HG03159 (cell line): ENCODE results near the gene MCUB.

Experiments
- ATAC-seq: cut with Tn5 transposase; IDR thresholded peaks from one replicate; pipeline ENCODE4 v1.9.1; 2021; ENCODE audit warnings: mild to moderate bottlenecking, moderate library complexity; ENCODE audit not compliant: unreplicated experiment

The MCUB gene

DNA sequence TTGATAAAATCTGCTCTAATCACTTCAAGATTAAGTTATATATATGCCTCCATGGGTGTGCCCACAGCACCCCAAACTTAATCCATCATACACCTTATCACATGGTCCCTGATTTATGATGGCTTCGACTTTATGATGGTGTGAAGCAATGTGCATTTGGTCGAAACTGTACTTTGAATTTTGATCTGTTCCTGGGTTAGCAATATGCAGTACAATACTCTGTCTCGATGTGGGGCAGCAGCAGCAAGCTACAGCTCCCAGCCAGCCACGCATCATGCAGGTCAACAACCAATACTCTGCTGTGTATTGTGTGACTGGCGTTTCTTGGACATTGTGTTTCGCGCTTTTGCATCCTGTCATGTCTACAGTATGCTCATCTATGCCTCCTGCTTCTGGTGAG lies 62.6 kb downstream of the MCUB start:
- ATAC-seq: no peak

DNA sequence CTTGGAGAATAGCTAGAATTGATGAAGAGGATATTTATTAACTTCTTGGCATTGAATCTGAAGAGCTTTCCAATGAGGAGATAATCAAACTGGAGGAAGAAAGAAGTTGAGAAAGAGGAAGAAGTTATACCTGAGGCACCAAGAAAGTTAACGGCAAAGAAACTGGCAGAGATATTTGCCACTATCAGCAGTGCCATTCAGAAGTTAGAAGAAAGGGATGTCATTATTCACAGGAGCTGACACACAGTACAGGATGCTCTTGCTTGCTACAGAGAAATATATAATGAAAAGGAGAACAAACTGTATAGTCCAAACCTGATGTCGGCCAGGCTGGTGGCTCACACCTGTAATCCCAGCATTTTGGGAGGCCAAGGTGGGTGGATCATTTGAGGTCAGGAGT lies 64.5 kb downstream of the MCUB start:
- no peak for ATAC-seq

DNA sequence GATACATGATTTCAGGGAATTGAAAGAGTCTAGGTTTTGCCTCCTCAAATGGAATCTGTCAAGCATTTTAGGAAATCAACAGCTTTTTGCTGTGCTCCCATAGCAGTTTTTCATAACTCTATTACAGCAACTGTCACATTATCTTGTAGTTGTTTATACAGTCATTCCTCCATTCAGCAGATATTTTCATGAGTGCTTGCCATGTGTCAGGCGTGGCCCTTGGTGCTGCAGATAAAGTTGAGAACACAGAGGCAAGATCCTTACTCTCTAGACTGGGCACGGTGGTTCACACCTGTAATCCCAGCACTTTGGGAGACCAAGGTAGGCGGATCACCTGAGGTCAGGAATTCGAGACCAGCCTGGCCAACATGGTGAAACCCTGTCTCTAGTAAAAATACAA lies 67.3 kb downstream of the MCUB start:
- ATAC-seq: no peak

DNA sequence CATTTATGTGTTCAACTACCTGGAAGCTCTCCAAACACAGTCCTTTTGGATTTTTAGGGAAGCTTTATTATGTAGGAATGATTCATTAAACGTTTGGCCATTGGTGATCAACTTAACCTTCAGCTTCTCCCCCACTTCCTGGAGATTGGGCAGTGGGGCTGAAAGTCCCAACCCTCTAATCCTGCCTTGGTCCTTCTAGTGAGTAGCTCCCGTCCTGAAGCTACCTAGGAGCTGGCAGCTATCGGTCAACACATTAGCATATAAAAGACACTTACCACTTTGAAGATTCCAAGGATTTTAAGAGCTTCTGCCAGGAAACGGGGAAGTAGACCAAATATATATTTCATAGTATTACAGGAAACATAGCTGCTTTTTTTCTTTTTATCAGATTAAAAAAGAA lies 69.7 kb downstream of the MCUB start:
- no peak for ATAC-seq

DNA sequence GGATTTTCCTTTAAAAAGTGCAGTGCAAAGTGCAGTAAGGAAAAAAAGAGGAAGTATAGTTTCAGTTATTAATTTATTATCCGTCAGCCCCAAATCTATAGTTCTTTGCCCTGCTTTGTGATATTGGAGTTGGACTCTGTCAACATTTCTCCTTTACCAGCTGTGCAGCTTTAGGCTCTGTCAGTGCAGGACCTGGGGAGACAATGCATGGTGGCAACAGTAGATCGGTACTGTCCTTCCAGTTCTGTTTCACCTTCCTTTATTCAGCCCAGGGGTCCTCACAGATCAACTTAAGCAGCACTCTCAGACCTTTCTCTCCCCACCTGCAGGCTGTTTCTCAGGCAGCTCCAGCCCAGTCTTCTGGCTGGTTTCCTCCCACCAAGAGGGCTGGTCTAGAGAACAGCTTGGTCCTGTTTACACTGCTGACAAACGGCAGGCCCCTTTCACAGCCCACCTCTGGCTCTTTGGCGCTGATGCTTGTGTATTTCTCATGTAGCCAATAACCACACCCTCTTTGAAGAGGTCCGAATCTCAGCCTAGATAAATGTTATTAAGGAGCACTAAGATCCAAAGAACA lies 71.6 kb downstream of the MCUB start:
- ATAC-seq: no peak

DNA sequence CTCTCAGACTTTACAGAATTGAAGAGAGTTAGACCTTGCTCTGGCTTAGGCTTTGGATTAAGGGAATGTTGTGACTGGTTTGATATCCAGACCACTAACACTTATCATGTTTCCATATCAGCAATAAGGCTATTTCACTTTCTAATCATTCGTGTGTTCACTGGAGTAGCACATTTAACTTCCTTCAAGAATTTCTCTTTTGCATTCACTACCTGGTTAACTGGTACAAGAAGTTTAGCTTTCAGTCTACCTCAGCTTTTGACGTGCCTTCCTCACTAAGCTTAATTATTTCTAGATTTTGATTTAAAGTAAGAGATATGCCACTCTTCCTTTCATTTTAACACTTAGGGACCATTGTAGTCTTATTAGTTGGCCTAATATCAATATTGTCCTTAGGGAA lies 80.6 kb downstream of the MCUB start:
- no peak for ATAC-seq

DNA sequence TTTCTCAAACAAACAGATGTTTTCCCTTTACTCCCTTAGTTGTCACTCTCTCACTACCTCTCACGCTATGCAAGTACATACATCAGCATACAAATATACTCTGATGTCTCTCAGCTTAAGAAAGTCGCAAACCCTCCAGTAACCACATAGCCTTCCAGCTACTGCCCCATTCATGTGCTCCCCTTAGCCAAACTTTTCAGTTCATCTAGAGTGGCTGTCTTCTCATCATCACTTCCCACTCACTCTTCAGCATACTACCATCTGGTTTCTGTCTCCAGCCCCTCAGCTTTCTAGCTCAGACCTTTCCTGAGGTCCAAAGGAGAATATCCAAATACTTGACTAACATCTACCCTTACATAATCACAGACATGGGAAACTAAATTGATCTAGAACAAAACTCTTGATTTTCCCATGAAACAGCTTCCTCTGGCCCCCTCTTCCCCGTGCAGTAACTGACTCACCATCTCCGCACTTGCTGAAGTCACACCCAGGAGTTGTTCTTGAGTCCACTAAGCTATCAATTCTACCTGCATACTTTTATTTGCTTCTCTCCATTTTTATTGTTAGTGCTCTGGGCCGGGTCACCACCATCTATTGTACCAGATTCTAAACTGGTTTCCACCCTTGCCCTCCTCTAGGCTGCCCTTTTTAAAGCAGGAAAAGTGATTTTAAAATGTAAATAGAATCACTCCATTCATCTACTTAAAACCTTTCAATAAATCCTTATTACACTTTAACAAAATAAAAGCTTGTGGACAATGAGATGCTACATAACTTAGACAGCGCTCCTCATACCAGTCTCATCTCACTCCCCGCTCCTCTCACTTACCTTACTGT lies 86.0 kb downstream of the MCUB start:
- no peak for ATAC-seq

DNA sequence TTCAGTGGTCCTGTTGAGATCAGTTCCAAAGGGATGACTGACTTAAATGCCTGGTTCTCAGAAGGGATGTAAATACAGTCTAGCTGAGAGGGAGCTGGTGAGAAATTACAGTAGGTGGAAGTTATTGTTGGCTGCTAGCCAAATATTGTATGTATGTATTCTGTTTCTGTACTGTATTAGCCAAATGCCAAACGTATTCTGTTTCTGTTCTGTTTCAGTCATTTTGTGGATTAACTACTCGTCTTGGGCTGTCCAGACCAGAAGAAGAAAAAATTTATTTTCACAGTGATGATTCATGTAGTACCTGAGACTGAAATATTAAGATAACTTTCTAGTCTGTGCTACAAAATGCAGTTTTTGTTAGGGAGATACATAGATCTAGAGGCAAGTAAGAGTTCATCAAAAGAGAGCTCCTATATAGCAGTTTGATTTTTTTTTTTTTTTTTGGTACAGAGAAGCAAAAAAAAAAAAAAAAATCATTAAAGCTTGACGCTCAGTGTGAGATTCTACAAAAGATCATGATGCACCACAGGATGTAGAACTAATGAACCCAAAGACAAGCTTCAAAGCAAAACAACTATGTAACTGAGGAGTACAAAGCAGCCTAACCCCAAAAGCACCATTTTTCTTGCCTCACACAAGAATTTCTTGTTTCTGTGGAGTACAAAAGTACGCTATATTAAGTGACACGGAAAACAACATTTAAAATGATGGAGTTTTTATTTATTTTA lies 88.4 kb downstream of the MCUB start:
- peak; percentile 71 for ATAC-seq

DNA sequence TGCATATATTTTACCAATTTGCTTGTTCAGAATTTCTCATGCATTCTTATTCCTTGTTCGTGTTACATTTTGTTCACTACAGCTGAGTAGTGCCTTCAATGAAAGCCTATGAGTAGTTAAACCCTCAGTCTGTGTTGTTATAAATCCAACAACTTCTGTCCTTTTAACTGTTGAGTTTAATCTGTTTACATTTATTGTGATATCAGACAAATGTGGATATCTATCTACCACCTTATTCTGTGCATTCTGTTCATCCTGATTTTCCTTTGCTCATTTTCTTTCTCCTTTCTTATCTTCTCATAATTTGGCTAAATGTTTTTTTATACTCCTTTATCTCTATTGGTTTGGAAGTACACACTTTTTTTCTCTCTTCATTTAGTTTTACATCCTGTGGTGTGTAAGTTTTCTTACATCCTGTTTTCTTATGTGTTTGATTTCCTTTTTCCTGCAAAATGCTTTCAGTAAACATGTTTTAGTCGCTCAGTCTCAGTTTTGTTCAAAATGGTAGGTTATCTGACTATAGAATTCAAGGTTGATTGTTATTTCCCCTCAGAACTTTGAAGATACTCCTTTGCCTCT lies 89.0 kb downstream of the MCUB start:
- ATAC-seq: no peak

DNA sequence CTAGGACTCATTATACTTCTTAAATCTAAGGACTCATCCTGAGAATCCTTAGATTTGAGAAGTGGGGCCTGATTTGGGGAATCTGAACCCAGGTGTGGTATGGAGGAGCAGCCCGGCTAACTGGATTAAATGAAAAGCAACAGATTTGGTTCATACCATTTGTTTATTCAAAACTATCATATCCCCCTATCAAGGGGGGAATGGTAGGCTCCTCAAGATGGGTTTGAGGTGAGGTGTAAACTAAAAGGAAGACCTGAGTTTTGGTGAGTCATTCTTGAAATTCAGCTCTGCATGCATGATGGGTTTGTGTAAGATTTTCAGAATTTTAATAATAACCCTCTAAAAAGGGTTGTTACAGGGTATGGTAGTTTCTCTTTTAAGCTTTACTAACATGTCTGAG lies 89.8 kb downstream of the MCUB start:
- ATAC-seq: peak; percentile 80

DNA sequence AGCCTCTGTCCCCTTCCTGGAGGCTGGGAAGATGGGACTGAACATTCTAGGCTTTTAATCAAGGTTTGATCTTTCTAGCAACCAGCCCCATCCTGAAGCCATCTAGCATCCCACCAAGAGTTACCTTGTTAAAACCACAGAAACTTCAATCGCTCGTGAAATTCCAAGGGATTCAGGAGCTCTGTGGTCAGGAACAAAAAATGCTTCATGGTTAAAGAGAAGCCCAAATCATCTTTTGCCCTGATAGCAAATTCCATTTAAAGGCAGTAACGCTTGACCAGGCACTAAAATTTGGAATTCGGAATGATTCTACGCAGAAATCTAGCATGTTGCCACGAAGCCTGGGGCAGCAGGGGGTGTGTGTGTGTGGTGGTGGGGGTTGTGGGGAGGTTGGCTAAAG lies 95.3 kb downstream of the MCUB start:
- no peak for ATAC-seq

DNA sequence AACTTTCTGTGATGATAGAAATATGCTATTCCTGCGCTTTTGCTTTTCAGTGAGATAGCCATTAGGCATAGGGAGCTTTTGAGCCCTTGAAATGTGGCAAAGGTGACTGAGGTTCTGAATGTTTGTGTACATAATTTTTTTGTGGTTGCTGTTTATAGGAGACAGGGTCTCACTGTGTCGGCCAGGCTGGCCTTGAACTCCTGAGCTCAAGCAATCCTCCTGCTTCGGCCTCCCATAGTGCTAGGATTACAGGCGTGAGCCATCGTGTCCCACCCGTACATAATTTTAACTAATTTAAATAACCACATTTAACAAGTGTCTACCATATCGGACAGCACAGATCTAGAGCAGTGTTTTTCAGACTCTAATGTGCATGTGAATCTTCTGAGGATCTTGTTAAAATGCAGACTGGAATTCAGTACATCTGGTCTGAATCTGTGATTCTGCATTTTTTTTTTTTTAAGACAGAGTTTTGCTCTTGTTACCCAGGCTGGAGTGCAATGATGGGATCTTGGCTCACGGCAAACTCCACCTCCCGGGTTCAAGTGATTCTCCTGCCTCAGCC lies 97.9 kb downstream of the MCUB start:
- ATAC-seq: no peak

DNA sequence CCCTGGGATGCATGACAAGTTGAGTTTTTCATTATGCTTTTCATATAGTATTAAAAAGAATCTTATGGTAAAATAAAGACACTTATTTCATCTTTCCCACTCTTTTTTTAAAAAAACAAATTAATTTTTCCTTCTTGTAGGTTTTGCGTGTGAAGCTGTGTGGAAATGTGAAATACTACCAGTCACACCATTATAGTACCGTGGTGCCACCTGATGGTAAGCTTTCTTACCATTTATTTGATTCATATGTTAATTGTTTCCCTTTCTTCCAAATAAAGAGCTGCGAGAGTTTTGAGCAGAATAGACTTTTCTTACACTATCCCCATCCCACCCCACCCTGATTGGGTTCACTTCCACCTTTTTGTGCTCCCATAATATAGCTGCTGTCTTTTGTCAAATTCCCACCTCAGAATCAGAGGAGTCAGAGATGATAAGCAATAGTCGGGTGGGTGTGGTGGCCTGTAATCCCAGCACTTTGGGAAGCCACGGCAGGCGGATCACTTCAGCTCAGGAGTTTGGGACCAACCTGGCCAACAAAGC lies 98.9 kb downstream of the MCUB start:
- ATAC-seq: no peak

DNA sequence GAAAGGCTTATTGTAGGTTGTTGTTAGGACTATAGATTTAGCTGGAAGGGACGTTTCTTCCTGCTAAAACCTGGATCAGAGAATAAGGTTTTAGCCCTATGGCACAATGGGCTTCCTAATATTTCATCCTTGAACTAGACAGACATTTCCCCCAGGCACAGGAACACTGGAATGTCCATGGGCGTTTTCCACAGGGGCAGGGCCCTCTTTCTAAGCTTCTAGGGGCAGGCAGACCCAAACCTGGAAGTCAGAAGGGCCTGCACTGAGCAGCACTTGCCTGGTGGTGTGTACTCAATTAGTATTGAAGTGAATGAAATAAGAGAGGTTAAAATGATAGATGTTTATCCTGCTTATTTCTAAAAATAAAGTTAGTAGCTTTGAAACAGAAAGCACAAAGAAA lies 102.1 kb downstream of the MCUB start:
- ATAC-seq: no peak

DNA sequence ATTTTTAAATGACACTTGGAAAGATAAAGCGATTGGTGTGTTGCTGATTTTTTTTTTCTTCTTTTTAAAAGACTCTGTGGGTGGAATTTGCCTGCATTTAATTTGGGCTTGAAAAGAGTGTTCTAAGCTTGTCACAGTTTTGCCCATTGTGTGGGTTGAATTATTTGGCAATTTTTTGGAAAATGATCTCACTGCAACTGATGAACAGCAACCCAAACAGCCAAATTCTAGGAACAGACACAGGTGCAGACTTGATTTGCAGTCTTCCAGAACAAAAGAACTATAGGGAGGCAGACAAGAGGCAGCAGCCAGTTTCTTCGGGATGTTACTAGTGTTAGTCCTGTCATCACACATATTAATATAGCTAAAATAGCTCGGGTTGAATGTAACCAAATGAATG lies 102.7 kb downstream of the MCUB start:
- ATAC-seq: no peak

DNA sequence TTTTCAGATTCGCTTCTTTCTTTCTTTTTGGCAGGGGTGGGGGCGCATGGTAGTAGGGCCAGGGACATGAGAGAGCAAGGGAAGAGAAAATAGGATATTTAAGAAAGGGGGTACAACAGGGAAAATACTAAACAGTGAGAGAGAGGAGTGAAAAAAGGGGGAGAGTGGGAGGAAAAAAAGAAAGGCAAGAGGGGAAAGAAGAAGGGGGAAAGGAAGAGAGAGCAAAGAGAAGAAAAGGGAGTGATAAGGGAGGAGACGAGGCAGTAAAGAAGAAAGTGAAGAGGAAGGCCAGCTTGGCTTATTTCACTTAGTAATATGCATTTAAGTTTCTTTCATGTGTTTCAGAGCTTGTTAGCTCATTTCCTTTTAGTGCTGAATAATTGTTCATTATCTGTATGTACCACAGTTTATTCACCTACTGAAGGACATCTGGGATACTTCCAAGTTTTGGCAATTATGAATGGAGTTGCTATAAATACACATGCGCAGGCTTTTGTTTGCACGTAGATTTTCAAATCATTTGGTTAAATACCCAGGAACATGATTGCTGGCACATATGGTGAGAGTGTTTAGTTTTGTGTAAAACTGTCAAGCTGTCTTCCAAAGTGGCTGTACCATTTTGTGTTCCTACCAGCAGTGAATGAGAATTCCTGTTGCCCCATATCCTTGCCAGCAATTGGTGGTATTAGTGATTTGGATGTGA lies 105.9 kb downstream of the MCUB start:
- no peak for ATAC-seq

DNA sequence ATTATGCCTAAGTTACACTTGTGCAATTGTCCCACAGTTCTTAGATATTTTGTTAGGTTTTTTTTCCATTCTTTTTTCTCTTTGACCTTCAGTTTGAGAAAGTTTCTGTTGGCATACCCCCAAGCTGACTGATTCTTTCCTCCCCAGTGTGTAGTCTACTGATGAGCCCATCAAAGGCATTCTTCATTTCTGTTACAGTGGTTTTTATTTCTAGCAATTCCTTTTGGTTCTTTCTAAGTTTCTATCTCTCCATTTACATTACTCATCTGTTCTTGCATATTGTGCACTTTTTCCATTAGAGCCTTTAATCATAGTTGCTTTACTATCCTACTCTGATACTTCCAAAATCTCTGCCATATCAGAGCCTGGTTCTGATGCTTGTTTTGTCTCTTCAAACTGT lies 111.3 kb downstream of the MCUB start:
- ATAC-seq: no peak

DNA sequence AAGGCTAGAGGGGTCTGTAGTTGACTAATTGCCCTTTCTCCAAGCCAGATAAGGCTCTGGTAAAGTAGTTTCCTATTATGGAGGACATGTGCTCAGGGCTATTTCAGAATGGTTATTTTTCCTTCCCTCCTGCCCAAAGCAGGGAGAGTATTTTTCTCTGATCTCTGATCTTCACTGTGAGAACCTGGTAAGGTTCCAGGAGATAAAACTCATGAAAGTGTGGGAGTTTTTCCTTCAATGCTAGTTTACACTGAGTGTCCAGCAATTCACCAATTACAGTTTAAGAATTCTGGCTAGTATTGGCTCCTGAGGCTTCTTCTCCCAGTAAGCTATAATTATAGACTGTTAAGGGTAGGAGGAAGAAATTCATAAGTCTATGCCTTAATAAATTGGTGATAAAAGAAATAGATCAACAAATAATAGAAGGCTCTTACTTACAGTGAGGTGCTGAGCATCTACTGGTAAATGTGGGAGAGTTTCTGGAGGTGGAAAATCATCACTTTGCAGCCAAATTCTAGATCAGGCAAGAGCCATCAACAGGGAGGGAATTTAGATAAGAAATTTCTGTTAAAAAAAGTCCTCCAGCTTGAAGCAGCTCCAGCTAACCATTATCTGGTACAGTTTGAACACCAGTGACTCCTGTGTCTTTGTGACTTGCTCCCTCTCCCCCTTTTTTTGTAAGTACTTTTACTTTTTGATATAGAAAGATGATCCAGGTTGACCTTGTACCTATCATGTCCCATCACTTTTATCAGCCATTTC lies 112.3 kb downstream of the MCUB start:
- no peak for ATAC-seq

DNA sequence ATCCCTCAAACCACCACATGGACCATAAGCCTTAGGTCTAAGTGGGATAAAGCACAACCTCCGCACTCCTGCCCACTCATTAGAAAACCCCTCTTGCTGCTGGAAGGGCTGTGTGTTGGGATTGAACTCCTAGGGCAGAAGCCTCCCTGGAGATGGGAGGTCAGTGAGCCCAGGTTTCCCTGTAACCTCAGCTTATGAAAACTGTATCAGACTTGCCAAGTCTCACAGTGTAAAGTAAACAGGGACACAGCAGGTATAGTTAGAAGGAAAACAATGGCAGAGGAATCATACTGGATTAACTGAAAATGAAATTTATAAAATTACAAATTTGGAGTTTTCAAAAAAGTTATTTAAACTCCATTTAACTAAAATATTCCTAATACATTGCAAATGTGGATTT lies 113.3 kb downstream of the MCUB start:
- no peak for ATAC-seq

DNA sequence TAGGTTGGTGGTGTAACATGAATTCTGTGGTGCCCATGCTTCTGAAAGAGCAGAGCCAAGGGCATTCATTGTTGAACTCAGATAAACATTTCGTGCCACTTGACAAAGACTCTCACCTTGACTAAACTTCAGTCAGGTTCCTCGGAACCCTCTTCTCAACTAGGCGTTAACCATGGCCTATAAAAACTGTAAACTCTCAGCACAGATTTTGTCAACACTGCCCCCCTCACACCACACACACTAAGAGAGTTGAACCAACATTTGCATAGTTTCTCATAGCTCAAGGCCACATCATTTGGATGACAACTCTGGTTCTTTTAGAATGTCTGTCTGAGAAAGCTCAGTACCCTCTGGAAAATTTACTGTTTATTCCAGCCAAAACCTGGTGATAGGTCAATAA lies 115.1 kb downstream of the MCUB start:
- no peak for ATAC-seq
